OCI-LY1 (cell line): ENCODE data around the gene MAJIN.
A peak's percentile ranks its signal among the peaks of the same experiment; 100 is the strongest.

Source experiments
- H2AFZ ChIP-seq: fragments of 200-600 bp; sonication (generic), shearing (Covaris generic); 2 replicates; pipeline ENCODE4 v1.6.0; 2014; ENCODE audit warnings: antibody characterized with exemption, mild to moderate bottlenecking, low read length
- H3F3A ChIP-seq: fragments of 200-600 bp; sonication (generic), shearing (Covaris generic); 2 replicates; pipeline ENCODE4 v1.6.0; 2014; ENCODE audit warnings: mild to moderate bottlenecking, antibody characterized with exemption, low read length, moderate library complexity; ENCODE audit not compliant: insufficient read depth
- H3K27ac ChIP-seq: fragments of 200-600 bp; sonication (generic); 2 replicates; pipeline ENCODE4 v1.5.1; 2014; ENCODE audit warnings: low read length, mixed run types, mild to moderate bottlenecking, low read depth; ENCODE audit not compliant: poor library complexity, severe bottlenecking
- H3K27me3 ChIP-seq: fragments of 200-600 bp; sonication (generic); 2 replicates; pipeline ENCODE4 v1.6.0; 2014; ENCODE audit warnings: antibody characterized with exemption, mild to moderate bottlenecking, low read length, moderate library complexity; ENCODE audit not compliant: insufficient read depth
- H3K36me3 ChIP-seq: fragments of 200-600 bp; sonication (generic); 2 replicates; pipeline ENCODE4 v1.6.1; 2014; ENCODE audit warnings: mild to moderate bottlenecking, antibody characterized with exemption, low read length, moderate library complexity, mixed read lengths; ENCODE audit not compliant: insufficient read depth
- H3K4me1 ChIP-seq: fragments of 200-600 bp; sonication (generic); 2 replicates; pipeline ENCODE4 v1.5.1; 2014; ENCODE audit warnings: mild to moderate bottlenecking, low read length, moderate library complexity; ENCODE audit not compliant: insufficient read depth, severe bottlenecking
- H3K4me2 ChIP-seq: fragments of 200-600 bp; sonication (generic), shearing (Covaris generic); 2 replicates; pipeline ENCODE4 v1.6.1; 2014; ENCODE audit warnings: low read length
- H3K4me3 ChIP-seq: fragments of 200-600 bp; sonication (generic); 2 replicates; pipeline ENCODE4 v1.5.1; 2014; ENCODE audit warnings: low read length, low read depth, mild to moderate bottlenecking, mixed read lengths; ENCODE audit not compliant: poor library complexity, severe bottlenecking
- H3K79me2 ChIP-seq: fragments of 200-600 bp; shearing (Covaris generic); 2 replicates; pipeline ENCODE4 v1.6.1; 2016; ENCODE audit warnings: mixed run types, low read length, mixed read lengths; ENCODE audit not compliant: insufficient read depth
- H3K9ac ChIP-seq: fragments of 200-600 bp; sonication (generic), shearing (Covaris generic); 2 replicates; pipeline ENCODE4 v1.6.1; 2014; ENCODE audit warnings: mild to moderate bottlenecking, low read length, mixed read lengths
- H3K9me2 ChIP-seq: fragments of 200-600 bp; sonication (generic), shearing (Covaris generic); 2 replicates; pipeline ENCODE4 v1.6.1; 2014; ENCODE audit warnings: low read depth, mild to moderate bottlenecking, low read length, mixed read lengths
- H3K9me3 ChIP-seq: fragments of 200-600 bp; shearing (Covaris generic); 2 replicates; pipeline ENCODE4 v1.6.1; 2014; ENCODE audit warnings: low read length, mixed read lengths
- H4K20me1 ChIP-seq: fragments of 200-600 bp; sonication (generic), shearing (Covaris generic); 2 replicates; pipeline ENCODE4 v1.6.0; 2016; ENCODE audit warnings: mild to moderate bottlenecking, low read length; ENCODE audit not compliant: insufficient read depth
- EZH2 ChIP-seq: fragments of 200-600 bp; sonication (generic), shearing (Covaris generic); IDR thresholded peaks from 2 replicates; pipeline ENCODE4 v1.8.0; 2017; ENCODE audit warnings: borderline replicate concordance, mixed run types, mild to moderate bottlenecking, antibody characterized with exemption, low read length, moderate library complexity, mixed read lengths
- TF ChIP-seq, protein P1 (sequence below): fragments of 200-600 bp; sonication (generic), shearing (Covaris generic); IDR thresholded peaks from 2 replicates; pipeline ENCODE4 v1.5.1; 2017; ENCODE audit warnings: mild to moderate bottlenecking, antibody characterized with exemption, low read length, moderate library complexity, mixed read lengths

Gene MAJIN

DNA sequence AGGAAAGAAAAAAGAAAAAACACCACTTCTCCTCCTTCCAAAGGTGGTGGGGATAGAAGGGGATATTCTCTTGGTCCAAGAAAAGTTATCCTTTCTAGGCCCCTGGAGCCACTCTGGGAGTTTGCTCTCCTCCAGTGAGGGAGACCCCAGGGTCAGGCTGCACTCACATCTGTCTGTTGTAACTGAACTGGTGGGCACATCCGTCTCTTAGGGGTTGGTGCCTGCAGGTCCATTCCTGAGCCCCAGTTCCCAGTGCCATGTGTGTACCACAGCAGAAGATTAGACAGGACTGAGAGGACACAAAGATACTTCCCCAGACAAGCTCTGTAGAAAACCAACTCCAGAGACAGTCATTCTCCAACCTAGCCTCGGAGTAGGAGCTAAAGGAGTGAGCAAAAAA, 51.8 kb downstream of the MAJIN start:
- Histone ChIP-seq H4K20me1 (no peaks in the 10 kb centered on the region), H3K79me2 (no peaks in the 10 kb centered on the region), H3K36me3 (no peaks in the 10 kb centered on the region), H3K4me2 (no peak overlapping the region), H3K9ac (no peak overlapping the region), H3F3A (no peaks in the 10 kb centered on the region), H3K4me3 (no peak overlapping the region), H3K9me2 (no peaks in the 10 kb centered on the region), H3K27me3 (no peaks in the 10 kb centered on the region), H3K27ac (no peak overlapping the region), H2AFZ (no peak overlapping the region), H3K4me1 (peaks cover 50% of the 10 kb centered on the region), H3K9me3 (no peaks in the 10 kb centered on the region)
- TF ChIP-seq, protein P1, sequence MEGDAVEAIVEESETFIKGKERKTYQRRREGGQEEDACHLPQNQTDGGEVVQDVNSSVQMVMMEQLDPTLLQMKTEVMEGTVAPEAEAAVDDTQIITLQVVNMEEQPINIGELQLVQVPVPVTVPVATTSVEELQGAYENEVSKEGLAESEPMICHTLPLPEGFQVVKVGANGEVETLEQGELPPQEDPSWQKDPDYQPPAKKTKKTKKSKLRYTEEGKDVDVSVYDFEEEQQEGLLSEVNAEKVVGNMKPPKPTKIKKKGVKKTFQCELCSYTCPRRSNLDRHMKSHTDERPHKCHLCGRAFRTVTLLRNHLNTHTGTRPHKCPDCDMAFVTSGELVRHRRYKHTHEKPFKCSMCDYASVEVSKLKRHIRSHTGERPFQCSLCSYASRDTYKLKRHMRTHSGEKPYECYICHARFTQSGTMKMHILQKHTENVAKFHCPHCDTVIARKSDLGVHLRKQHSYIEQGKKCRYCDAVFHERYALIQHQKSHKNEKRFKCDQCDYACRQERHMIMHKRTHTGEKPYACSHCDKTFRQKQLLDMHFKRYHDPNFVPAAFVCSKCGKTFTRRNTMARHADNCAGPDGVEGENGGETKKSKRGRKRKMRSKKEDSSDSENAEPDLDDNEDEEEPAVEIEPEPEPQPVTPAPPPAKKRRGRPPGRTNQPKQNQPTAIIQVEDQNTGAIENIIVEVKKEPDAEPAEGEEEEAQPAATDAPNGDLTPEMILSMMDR = no peak
- no peak for TF ChIP-seq EZH2

DNA sequence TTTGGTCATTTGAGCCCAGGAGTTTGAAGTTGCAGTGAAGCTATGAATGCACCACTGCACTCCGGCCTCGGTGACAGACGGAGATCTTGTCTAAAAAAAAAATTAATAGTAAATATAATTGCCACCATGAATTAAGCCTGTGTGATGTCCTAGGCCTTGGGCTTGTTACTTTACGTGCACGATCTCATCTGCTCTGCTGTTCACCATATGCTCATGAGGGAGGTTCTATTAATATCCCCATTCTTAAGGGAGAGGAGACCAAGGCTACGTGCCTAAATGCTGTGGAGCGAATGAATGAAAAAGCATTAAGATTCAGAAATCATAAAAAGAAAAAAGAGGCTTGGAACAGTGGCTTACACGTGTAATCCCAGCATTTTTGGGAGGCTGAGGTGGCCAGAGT, 52.3 kb downstream of the MAJIN start:
- no peak for TF ChIP-seq EZH2
- TF ChIP-seq, protein P1 = no peak
- Histone ChIP-seq H3K9me2 (no peaks in the 10 kb centered on the region), H3K27me3 (no peaks in the 10 kb centered on the region), H3K4me3 (no peak overlapping the region), H3K9me3 (no peaks in the 10 kb centered on the region), H3F3A (no peaks in the 10 kb centered on the region), H3K4me1 (peaks cover 49% of the 10 kb centered on the region), H4K20me1 (no peaks in the 10 kb centered on the region), H3K4me2 (no peak overlapping the region), H3K79me2 (no peaks in the 10 kb centered on the region), H3K27ac (no peak overlapping the region), H3K9ac (no peak overlapping the region), H3K36me3 (no peaks in the 10 kb centered on the region), H2AFZ (no peak overlapping the region)

DNA sequence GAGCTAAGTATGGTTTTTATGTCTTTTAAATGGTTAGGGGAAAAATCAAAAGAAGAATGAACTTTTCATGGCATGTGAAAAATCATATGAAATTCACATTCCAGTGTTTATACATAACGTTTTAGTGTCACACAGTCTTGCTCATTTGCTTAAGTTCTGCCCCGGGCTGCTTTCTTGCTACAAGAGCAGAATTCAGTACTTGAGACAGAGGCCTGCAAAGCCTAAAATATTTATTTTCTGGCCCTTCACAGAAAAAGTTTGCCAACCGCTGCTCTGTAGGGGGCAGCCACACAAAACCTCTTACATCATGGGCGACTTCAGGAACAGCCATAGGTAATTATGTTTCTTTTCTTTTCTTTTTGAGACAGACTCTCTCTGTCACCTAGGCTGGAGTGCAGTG, 53.9 kb downstream of the MAJIN start:
- TF ChIP-seq, protein P1 = peak; percentile 60; the same call in 1 of the 2 replicates
- TF ChIP-seq EZH2 = no peak
- Histone ChIP-seq H3K9me3 (no peaks in the 10 kb centered on the region), H2AFZ (peak overlapping the region; percentile 29; the same call in 1 of the 2 replicates), H3F3A (no peaks in the 10 kb centered on the region), H3K27me3 (no peaks in the 10 kb centered on the region), H3K79me2 (no peaks in the 10 kb centered on the region), H3K4me2 (peak overlapping the region; percentile 83), H3K9ac (peak overlapping the region; percentile 68), H3K9me2 (no peaks in the 10 kb centered on the region), H3K4me3 (peak overlapping the region; percentile 59), H4K20me1 (no peaks in the 10 kb centered on the region), H3K36me3 (peaks cover 3% of the 10 kb centered on the region; the same call in 1 of the 2 replicates), H3K27ac (peak overlapping the region; percentile 56), H3K4me1 (peaks cover 38% of the 10 kb centered on the region)
